HG02763 (cell line): ENCODE results near the gene GAN.
A peak's percentile ranks its signal among the peaks of the same experiment; 100 is the strongest.
"Not testable (repeated sequence)": the region's sequence is repeated elsewhere in the genome, so short reads cannot be mapped to it uniquely, and the experiment has no call there.

Source experiments
- ATAC-seq: cut with Tn5 transposase; IDR thresholded peaks from one replicate; pipeline ENCODE4 v1.9.1; 2021; ENCODE audit warnings: mild to moderate bottlenecking, moderate library complexity; ENCODE audit not compliant: unreplicated experiment

The GAN gene

GRCh38 chr16:81394966-81395655 lies 80.3 kb downstream of the GAN start:
- no peak for ATAC-seq

- ATAC-seq = no peak
Observed at GRCh38 chr16:81397058-81397878, 82.5 kb downstream of the GAN start.

GRCh38 chr16:81397879-81398520 lies 83.2 kb downstream of the GAN start:
- no peak for ATAC-seq

- ATAC-seq = no peak
Observed at GRCh38 chr16:81399909-81400308, 85.1 kb downstream of the GAN start.

GRCh38 chr16:81401035-81401950 lies 86.5 kb downstream of the GAN start:
- ATAC-seq = no peak

GRCh38 chr16:81403208-81403600 lies 88.4 kb downstream of the GAN start:
- ATAC-seq = no peak

GRCh38 chr16:81403601-81404391 lies 89.0 kb downstream of the GAN start:
- ATAC-seq = peak; percentile 67

GRCh38 chr16:81405002-81405401 lies 90.2 kb downstream of the GAN start:
- ATAC-seq = not testable (repeated sequence)

- ATAC-seq = no peak
Observed at GRCh38 chr16:81405702-81406113, 90.9 kb downstream of the GAN start.

- no peak for ATAC-seq
Observed at GRCh38 chr16:81408409-81408950, 93.7 kb downstream of the GAN start.

- ATAC-seq = no peak
Observed at GRCh38 chr16:81409016-81409556, 94.3 kb downstream of the GAN start.

GRCh38 chr16:81410643-81411293 lies 96.0 kb downstream of the GAN start:
- no peak for ATAC-seq

- no peak for ATAC-seq
Observed at GRCh38 chr16:81413245-81413990, 98.7 kb downstream of the GAN start.

- ATAC-seq = no peak
Observed at GRCh38 chr16:81415751-81416150, 101.0 kb downstream of the GAN start.

- ATAC-seq = no peak
Observed at GRCh38 chr16:81416749-81417148, 102.0 kb downstream of the GAN start.

- ATAC-seq = no peak
Observed at GRCh38 chr16:81417210-81417609, 102.4 kb downstream of the GAN start.

- ATAC-seq = no peak
Observed at GRCh38 chr16:81419806-81420205, 105.0 kb downstream of the GAN start.

GRCh38 chr16:81421126-81421525 lies 106.4 kb downstream of the GAN start:
- ATAC-seq = no peak
